Measurements from ENCODE around the gene SALL4.
"Not testable (repeated sequence)": the region's sequence is repeated elsewhere in the genome, so short reads cannot be mapped to it uniquely, and the experiment has no call there.

SALL4 gene

DNA sequence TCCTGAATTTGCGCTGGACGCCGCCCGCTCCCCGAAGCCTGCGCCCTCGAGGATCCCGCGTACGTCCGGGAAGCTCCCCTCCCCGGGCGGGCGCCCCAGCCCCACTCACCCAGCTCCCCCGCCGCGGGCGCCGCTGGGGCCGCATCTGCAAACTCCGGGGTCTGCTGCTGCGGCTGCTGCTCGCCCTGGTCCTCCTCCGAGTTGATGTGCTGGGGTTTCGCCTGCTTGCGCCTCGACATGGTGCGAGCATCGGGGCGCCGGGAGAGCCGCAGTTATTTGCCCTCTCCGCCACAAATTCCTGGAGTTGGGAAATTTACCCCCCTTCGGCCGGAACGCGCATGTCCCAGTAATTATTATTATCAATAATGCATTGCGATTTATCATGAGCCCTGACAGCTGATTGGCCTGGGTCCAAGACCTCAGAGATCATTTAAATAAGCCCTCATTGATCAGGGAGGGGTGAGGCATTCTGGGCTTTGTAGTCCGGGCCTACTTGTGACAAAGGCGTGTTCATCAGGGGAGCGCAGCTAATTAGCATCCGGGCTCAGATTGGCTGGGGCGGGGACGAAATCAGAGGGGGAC lies at the start of gene SALL4:
TSS of gene SALL4 (minus strand) at position 352 of the 582 bp plus-strand sequence. CDS start at position 239, 113 bp downstream.
- no peak for DNase-seq (ENCODE audit: low spot score)

DNA sequence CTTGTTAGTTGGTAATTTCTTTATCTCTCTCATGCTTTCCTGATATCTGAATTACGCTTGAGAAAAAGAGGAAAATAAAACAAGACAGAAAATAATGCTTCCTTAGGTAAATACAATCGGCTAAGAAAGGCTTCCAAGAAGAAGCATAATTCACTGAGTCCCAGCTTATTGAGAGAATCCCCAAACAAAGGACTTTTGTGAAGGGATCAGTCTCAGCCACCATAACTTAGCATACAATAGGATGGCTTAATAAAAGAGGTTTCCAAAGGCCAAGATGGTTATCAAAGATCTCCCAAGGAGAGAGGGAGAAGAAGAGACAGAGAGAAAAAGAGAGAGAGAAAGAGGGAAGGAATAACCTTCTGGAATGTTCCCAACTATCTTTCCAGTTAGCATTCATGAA lies 46.0 kb upstream of the SALL4 start:
- no peak for DNase-seq (ENCODE audit: low spot score)

DNA sequence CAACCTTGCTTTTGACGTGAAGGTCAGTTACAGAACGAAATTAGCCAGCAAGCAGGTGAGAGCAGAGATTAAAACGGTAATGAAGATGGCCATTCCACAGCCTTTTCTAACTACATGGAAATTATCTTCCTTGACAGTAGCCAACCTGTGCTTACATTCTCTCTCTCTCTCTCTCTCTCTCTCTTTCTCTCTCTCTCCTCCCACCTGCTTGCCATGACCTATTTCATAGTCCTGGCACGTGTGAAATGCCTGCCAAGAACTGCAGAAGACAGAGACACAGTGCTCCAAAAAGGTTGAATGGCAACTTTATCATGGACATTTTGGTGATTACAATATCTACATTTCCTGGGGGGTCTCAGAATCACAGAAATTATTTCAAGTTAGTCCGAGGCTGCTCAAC lies 38.5 kb upstream of the SALL4 start:
- no peak for DNase-seq (ENCODE audit: low spot score)

- DNase-seq (ENCODE audit: low spot score) = no peak
Observed at GRCh38 chr20:51837876-51838420, 35.6 kb upstream of the SALL4 start.

DNA sequence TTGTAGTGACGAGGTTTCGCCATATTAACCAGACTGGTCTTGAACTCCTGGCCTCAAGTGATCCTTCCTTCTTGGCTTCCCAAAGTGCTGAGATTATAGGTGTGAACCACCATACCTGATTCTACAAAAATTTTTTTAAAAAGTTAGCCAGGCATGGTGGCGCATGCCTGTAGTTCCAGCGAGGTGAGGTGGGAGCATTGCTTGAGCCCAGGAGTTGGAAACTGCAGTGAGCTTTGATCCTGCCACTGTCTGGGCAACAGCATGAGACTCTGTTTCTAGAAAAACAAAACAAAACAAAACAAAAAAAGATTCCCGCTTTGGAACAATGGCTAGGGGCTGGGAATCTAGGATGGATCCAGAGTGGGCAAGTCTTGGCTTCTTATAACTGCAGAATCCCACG lies 35.1 kb upstream of the SALL4 start:
- no peak for DNase-seq (ENCODE audit: low spot score)

DNA sequence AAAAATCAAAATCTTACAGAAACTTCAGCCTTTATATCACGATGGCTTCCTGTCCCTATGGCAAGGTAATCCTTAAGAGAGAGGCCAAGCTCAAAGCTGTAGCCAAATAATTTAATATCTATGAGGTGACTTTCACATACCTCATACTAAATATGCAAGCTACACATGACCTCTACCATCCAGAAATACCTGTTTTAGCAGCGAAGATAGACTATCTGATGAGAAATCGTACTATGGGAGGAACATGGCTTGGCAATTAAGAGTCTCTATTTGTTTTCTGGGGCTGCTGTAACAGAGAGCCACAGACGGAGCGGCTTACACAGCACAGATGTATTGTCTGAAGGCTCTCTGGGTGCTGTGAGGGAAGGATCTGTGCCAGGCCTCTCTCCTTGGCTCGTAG lies 31.0 kb upstream of the SALL4 start:
- no peak for DNase-seq (ENCODE audit: low spot score)

- no peak for DNase-seq (ENCODE audit: low spot score)
Observed at GRCh38 chr20:51832276-51832675, 30.0 kb upstream of the SALL4 start.

DNA sequence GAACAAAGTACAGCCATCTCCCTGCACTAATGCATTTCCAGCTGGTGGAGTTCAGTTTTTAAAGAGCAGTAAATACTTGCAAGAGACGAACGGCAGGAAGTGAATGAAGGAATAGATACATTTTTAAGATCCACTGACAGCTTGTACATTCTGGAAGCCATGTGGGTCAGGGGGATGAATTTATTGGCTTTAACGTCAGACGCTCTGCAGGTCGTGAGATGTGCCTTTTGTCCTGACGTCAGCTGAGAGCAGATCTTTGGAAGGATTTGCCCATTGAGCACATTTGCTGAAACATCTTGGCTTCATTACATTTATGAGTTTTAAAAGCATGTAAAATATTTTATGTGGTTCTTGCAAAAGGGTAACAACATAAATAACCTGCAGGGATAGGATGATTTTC lies 29.5 kb upstream of the SALL4 start:
- no peak for DNase-seq (ENCODE audit: low spot score)

- DNase-seq (ENCODE audit: low spot score) = no peak
Observed at GRCh38 chr20:51830538-51830937, 28.2 kb upstream of the SALL4 start.

DNA sequence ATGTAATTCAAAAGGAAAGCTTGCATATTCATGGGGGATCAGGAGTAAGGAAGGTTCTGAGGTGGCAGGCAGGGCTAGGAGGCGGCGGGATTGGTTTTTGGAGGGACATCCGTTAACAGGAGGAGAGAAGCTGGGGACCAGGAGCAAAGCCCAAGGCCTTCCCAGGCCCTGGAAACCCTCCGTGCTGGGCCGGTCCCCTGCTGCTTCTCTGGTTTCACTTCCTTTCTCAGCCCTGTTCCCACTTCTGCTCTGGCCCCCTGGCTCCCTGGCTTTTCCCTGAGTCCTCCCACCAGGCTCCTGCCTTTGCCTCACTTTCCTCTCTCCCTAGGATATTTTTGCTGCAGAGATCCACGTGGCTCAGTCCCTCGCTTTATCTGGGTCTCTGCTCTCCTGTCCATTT lies 26.4 kb upstream of the SALL4 start:
- no peak for DNase-seq (ENCODE audit: low spot score)

DNA sequence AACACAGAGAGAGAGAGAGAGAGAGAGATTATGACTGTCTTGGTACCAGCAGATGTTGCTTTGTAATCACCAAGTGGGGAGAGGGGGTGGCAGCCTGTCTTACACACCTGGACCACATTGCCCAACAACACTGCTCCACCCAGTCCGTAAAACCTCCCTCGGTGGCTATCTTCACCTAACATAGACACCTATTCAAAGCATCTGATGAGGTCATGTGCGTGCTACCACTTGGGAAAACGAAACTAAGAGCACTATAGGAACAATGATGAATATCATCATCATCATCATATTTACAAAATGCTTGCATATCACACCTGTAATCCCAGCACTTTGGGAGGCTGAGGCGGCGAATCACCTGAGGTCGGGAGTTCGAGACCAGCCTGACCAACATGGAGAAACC lies 24.1 kb upstream of the SALL4 start:
- DNase-seq (ENCODE audit: low spot score) = no peak

DNA sequence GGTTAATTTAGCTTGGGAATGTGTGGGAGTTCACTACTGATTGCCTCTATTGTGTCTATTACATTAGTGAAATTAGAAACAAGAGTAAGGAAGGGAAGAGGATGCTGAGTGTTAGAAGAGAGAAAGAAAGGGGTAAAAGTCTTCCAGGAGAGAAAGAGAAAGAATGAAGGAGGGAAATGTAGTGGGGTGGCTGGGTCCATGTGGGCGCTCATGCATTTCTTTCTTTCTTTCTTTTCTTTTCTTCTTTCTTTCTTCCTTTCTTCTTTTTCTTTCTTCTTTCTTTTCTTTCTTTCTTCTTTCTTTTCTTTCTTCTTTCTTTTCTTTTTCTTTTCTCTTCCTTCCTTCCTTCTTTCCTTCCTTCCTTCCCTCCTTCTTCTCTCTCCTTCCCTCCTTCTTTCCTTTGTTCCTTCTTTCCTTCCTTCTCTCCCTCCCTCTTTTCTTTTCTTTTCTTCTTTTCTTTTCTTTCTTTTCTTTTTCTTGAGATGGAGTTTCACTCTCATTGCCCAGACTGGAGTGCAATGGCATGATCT lies 16.2 kb upstream of the SALL4 start:
- no peak for DNase-seq (ENCODE audit: low spot score)

GRCh38 chr20:51816856-51817255 lies 14.5 kb upstream of the SALL4 start:
- DNase-seq (ENCODE audit: low spot score) = not testable (repeated sequence)

GRCh38 chr20:51815383-51816076 lies 13.2 kb upstream of the SALL4 start:
- DNase-seq (ENCODE audit: low spot score) = no peak

- no peak for DNase-seq (ENCODE audit: low spot score)
Observed at GRCh38 chr20:51812861-51813260, 10.5 kb upstream of the SALL4 start.

DNA sequence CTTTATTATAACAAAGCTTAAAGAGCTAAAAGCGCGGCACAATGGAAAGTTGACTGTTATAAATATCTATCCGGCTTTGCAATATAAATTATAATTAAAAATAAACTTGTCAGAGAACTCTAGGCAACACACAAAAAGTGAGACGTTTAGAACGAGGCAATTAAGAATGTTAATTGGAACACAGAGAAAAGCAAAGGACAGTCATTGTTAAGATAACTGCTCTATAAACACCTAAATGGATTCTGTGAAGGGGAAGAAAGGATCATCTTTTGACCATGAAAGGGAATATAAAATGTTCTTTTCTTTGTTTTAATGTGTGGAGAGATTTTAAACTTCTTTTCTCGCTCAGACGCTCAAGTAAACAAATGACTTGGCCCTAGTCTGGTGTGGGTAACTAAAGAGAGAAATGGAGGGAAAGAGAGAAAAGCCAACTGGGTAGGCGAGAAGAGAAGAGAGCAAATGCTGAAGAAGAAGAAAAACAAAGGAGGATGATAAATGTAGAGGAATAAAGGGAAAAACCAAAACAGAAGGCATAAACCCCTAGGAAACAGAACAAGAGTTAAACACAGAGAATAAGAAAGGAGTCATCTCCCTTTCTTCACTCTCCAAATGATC lies 9.3 kb upstream of the SALL4 start:
- DNase-seq (ENCODE audit: low spot score) = no peak

- no peak for DNase-seq (ENCODE audit: low spot score)
Observed at GRCh38 chr20:51811042-51811355, 8.7 kb upstream of the SALL4 start.

- no peak for DNase-seq (ENCODE audit: low spot score)
Observed at GRCh38 chr20:51810155-51811041, 8.1 kb upstream of the SALL4 start.

GRCh38 chr20:51807720-51808250 lies 5.5 kb upstream of the SALL4 start:
- no peak for DNase-seq (ENCODE audit: low spot score)

- DNase-seq (ENCODE audit: low spot score) = no peak
Observed at GRCh38 chr20:51804754-51805153, 2.4 kb upstream of the SALL4 start.

DNA sequence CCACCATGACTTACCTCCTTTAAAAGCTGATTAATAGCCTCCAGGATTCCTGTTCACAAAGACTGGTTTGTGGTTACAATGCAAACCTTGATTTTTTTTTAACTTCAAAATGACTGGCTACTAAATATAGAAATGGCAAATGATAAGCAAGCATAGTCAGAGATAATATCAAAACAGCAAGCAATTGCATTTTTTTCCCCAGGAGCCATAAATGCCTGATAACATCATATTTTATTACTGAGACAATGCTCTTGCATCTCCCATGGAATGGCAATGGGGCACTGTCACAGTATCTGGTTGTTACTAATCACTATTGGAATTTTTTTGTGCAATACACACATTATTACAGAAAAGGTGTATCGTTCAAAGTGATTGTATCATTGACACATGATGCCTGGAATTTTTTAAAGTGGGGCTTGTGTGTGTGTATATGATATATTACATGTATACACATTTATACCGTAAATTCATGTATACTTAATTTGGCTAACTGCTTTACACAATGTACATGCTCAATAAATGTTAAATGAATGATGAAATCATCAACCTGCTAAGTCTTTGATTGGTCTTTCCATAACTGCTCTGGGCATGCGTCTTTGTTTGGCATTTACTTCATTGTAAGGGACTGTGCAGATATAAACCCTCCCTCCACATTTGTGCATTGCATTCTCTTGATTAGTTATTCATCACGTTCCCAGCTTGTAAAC lies 980 bp upstream of the SALL4 start:
- DNase-seq (ENCODE audit: low spot score) = no peak

DNA sequence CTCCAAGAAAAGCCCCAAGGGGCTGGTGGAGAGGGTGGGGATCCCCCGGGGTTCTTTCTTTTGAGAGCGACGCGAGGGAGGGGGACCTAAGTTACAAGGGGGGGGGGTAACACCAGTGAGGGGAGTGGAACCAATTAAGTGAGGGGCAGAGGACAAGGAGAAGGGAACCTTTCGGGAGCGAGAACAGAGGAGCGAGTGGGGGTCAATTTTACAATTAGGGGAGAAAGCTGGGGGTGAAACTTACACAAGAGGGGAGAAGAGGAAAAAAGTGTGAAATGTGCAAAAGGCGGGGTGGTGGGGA lies 548 bp downstream of the SALL4 start:
- no peak for DNase-seq (ENCODE audit: low spot score)

All from CD4-positive, alpha-beta T cell treated with Interleukin-15 for 4 hours (primary cell).